ENCODE measurements around the gene PBX4.

The PBX4 gene

DNA sequence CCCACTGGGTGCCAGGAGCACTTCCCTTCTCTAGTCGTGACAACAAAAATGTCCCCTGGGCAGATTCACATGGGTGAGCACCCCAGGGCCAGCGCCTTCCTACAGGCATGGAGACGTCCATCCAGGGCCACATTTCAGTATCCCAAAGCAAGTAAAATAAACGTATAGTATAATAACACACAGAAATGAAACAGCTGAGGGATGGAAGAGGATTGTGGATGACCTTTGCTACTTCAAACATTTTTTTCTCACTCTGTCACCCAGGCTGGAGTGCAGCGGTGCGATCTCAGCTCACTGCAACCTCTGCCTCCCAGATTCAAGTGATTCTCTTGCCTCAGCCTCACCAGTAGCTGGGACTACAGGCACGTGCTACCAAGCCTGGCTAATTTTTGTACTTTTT lies 52.2 kb downstream of the PBX4 start:
- no peak for DNase-seq (ENCODE audit: extremely low read depth, insufficient read length)
- TF ChIP-seq, protein P1, sequence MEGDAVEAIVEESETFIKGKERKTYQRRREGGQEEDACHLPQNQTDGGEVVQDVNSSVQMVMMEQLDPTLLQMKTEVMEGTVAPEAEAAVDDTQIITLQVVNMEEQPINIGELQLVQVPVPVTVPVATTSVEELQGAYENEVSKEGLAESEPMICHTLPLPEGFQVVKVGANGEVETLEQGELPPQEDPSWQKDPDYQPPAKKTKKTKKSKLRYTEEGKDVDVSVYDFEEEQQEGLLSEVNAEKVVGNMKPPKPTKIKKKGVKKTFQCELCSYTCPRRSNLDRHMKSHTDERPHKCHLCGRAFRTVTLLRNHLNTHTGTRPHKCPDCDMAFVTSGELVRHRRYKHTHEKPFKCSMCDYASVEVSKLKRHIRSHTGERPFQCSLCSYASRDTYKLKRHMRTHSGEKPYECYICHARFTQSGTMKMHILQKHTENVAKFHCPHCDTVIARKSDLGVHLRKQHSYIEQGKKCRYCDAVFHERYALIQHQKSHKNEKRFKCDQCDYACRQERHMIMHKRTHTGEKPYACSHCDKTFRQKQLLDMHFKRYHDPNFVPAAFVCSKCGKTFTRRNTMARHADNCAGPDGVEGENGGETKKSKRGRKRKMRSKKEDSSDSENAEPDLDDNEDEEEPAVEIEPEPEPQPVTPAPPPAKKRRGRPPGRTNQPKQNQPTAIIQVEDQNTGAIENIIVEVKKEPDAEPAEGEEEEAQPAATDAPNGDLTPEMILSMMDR (IDR thresholded peaks at IDR 0.05; ENCODE audit: insufficient read depth, low read length, poor library complexity, severe bottlenecking) = no peak
- Histone ChIP-seq H3K36me3 (ENCODE audit: control insufficient read depth, insufficient read depth, low read length) (peaks cover 29% of the 10 kb centered on the region), H3K4me3 (replicated peaks; ENCODE audit: low read depth, low read length) (no peak overlapping the region), H3K27me3 (replicated peaks; ENCODE audit: control insufficient read depth, insufficient read depth, low read length) (no peaks in the 10 kb centered on the region)

DNA sequence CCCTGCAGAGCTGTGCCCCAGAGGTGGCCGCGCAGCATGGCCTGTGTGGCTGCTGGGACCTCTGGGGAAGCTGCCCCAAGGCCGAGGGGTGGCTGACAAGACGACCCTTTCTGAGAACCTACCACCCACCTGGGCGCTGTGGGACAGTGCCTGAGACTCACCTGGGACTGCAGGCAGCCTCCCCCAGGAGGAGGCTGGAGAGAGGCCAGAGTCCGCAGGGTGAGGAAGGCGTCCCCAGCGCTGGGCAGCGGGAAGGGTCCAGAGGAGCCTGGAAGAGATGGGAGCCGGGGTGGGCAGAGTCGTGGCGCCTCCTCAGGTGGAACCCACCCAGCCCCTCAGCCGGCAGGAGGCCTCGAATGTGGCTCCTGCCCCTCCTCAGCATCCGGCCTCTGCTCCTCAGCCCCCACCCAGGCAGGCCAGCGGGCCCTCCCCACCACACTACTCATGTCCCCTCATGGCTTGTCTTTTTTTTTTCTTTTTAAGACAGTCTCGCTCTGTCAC lies 55.1 kb downstream of the PBX4 start:
- Histone ChIP-seq H3K36me3 (ENCODE audit: control insufficient read depth, insufficient read depth, low read length) (peaks cover 23% of the 10 kb centered on the region), H3K4me3 (replicated peaks; ENCODE audit: low read depth, low read length) (no peak overlapping the region), H3K27me3 (replicated peaks; ENCODE audit: control insufficient read depth, insufficient read depth, low read length) (no peaks in the 10 kb centered on the region)
- DNase-seq (ENCODE audit: extremely low read depth, insufficient read length) = no peak
- TF ChIP-seq, protein P1 (IDR thresholded peaks at IDR 0.05; ENCODE audit: insufficient read depth, low read length, poor library complexity, severe bottlenecking) = no peak

DNA sequence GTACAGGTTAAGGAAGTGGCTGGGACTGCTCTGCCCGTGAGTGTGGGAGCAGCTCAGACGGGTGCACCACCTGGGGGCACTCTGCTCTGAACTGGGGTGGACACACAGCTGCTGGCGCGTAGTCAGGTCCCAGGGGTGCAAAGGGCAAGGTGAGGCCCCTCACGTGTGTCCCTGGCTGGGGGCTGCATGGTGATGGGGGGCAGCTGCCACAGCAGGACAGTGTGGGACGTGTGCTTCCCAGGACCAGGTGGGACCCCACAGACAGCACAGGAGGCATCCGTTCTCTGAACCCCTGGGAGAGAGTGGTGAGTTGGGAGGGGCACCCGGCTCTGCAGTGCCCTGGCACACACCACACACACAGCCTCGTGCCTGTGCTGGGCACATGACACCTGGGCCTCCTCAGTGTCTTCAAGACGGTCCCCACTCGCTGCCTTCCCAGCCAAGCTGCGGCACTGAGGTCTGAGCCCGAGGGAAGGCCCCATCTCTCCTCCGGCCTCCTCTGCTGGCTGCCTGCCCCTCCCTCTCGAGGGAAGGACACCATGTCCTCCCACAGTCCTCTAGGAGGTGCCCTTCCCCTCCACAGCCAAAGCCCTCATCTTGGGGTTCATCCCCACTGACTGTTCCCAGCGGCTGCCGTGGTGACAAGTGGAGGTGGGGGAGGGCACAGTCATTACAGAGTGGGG lies 55.7 kb downstream of the PBX4 start:
- H3K4me3 ChIP-seq (replicated peaks; ENCODE audit: low read depth, low read length) = no peak overlapping the region
- TF ChIP-seq, protein P1 (IDR thresholded peaks at IDR 0.05; ENCODE audit: insufficient read depth, low read length, poor library complexity, severe bottlenecking) = no peak
- no peaks in the 10 kb centered on the region for H3K27me3 ChIP-seq (replicated peaks; ENCODE audit: control insufficient read depth, insufficient read depth, low read length)
- peaks cover 22% of the 10 kb centered on the region for H3K36me3 ChIP-seq (ENCODE audit: control insufficient read depth, insufficient read depth, low read length)
- DNase-seq (ENCODE audit: extremely low read depth, insufficient read length) = no peak

DNA sequence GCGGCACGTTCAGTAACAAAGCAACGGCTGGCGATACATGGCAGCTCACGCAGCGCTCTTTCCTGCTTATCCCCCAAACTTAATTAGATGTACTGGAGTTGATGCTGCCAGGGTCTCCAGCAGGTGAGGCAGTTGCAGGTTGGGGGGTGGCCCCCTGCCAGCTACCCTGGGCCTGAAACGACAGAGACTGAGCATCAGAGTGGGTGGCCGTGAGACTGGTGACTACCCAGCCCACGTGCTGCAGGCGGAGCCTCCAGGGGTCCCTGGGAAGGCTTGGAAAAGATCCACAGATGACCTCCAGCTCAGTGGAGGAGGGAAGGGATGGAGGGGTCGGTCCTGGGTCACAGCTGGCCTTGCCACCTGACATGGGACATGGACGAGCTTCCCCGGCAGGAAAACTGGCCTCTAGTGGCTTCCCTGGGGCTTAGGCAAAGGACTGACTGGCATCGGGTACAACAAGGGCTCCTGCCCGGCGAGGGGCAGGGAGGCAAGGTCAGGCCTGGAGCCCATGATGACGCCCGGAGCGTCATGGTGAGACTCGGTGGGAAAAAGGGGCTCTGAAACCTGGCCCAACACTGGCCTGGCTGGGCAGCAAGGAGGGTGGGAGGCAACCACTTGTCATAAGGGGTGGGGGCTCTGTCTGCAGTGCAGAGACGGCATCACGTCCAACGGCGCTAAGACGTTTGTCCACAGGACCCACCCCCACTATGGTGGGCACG lies 56.4 kb downstream of the PBX4 start:
- DNase-seq (ENCODE audit: extremely low read depth, insufficient read length) = no peak
- Histone ChIP-seq H3K27me3 (replicated peaks; ENCODE audit: control insufficient read depth, insufficient read depth, low read length) (no peaks in the 10 kb centered on the region), H3K4me3 (replicated peaks; ENCODE audit: low read depth, low read length) (no peak overlapping the region), H3K36me3 (ENCODE audit: control insufficient read depth, insufficient read depth, low read length) (peaks cover 18% of the 10 kb centered on the region)
- TF ChIP-seq, protein P1 (IDR thresholded peaks at IDR 0.05; ENCODE audit: insufficient read depth, low read length, poor library complexity, severe bottlenecking) = no peak

DNA sequence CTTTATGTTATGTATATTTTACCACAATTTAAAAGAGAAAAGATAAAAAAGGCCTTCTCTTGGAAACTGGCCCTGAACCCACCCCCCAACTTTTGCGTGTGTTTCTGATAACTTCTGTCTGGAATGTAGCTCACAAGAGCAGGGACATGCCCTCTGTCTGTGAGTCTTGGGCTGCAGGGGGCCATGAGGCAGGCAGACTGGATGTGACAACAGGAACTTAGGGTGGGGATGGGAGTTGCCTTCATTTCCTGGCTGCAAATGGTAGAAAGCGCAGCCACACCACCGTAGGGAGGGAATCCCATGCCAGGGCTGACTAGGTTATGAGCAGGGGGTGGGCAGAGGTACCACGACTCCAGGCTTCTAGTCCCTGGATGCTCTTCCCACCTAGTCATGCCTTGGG lies 58.6 kb downstream of the PBX4 start:
- no peaks in the 10 kb centered on the region for H3K27me3 ChIP-seq (replicated peaks; ENCODE audit: control insufficient read depth, insufficient read depth, low read length)
- TF ChIP-seq, protein P1 (IDR thresholded peaks at IDR 0.05; ENCODE audit: insufficient read depth, low read length, poor library complexity, severe bottlenecking) = no peak
- H3K4me3 ChIP-seq (replicated peaks; ENCODE audit: low read depth, low read length) = no peak overlapping the region
- no peak for DNase-seq (ENCODE audit: extremely low read depth, insufficient read length)
- H3K36me3 ChIP-seq (ENCODE audit: control insufficient read depth, insufficient read depth, low read length) = peaks cover 15% of the 10 kb centered on the region
